Adipocyte (in vitro differentiated cells): ENCODE results near the gene SMTNL2.
A peak's percentile ranks its signal among the peaks of the same experiment; 100 is the strongest.

Experiments used
- DNase-seq: peaks from one replicate; pipeline ENCODE4 v3.0.0-alpha.2; 2015; ENCODE audit warnings: low read depth
- H3K27me3 ChIP-seq: replicated peaks from 2 replicates; pipeline ENCODE4 v1.7.0; 2013; ENCODE audit warnings: mild to moderate bottlenecking, low read length, moderate library complexity; ENCODE audit not compliant: control insufficient read depth, insufficient read depth
- H3K36me3 ChIP-seq: 2 replicates; pipeline ENCODE4 v1.7.0; 2013; ENCODE audit warnings: low read length, mild to moderate bottlenecking, moderate library complexity; ENCODE audit not compliant: control insufficient read depth, insufficient read depth, severe bottlenecking
- H3K4me1 ChIP-seq: 2 replicates; pipeline ENCODE4 v1.7.0; 2013; ENCODE audit warnings: mild to moderate bottlenecking, low read length, moderate library complexity; ENCODE audit not compliant: control insufficient read depth, insufficient read depth
- H3K4me3 ChIP-seq: 2 replicates; pipeline ENCODE4 v1.7.0; 2013; ENCODE audit warnings: mild to moderate bottlenecking, low read length, moderate library complexity
- H3K9ac ChIP-seq: 2 replicates; pipeline ENCODE4 v1.7.0; 2013; ENCODE audit warnings: mild to moderate bottlenecking, low read length, moderate library complexity
- H3K9me3 ChIP-seq: 2 replicates; pipeline ENCODE4 v1.7.0; 2013; ENCODE audit warnings: mild to moderate bottlenecking, low read length, moderate library complexity; ENCODE audit not compliant: control insufficient read depth

SMTNL2 gene

DNA sequence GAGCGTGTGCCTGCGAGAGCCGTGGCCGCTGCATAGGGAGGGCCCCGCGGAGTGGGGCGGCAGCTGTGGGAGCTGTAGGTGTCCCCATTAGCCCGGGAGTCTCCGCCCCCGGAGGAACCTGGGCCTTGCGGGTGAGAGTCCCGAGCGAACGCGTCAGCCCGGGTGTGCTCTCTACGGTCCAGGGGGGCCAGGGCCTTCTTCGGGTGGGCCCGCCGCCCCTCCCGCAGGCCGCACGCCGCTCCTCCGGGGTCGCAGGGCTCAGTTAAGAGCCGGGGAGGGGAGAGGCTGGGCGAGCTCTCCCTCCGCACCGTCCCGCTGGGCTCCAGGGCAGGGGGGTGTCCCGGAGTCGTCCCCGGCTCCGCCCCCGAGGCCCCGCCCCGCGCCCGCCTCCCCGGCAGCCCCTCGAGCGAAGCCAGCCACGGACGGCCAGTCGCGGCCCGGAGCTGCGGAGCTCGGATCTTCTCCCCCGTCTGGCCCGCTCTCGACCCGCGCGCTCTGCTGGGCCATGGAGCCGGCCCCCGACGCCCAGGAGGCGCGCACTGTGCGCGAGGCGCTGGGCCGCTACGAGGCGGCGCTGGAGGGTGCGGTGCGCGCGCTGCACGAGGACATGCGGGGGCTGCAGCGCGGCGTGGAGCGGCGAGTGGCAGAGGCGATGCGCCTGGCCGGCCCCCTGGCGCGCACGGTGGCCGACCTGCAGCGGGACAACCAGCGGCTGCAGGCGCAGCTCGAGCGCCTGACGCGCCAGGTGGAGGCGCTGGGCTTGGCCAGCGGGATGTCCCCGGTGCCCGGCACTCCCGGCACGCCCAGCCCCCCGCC is at the start of gene SMTNL2:
SMTNL2 (plus strand) TSS at position 429 of the 816 bp plus-strand sequence; CDS start at position 506, 77 bp downstream.
- peaks cover 52% of the 10 kb centered on the region for H3K27me3 ChIP-seq
- peak; percentile 29 for DNase-seq

DNA sequence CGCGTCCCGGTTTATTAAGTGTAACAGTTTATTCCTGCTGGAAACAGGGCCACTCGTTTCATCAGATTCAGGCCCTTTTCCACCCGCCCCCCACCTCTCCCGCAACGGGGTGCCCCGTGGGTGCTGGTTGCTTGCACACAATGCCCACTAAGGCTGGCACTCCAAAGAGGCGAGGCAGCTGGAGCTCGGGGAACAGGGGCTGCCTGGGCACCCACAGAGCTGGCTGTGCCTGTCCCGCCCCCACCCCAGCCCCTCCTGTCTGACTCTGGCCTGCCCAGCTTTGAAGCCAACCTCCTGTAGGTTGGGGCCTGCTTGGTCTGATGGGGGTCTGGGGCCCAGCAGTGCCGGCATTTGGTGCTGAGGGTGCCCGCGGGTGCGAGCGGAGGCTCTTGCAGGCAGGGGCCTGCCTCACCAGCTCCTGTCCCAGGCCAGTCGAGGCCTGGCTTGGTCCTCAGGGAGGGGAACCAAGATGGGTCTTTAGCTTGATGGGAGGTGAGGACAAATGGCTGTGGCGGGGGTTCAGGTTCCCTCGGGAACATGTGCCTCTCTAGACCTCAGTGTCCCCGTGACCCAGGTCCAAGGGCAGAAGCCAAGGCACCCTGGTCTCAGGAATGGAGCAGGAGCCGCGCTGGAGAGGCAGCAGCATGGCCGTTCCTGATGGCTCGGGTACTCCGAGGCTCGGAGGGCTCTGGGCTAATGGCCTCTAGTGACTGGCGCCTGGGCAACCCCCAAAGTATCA is 49.2 kb upstream of the SMTNL2 start:
- Histone ChIP-seq H3K36me3 (peaks cover 16% of the 10 kb centered on the region), H3K4me1 (peaks cover 20% of the 10 kb centered on the region), H3K27me3 (no peaks in the 10 kb centered on the region), H3K9me3 (no peaks in the 10 kb centered on the region), H3K4me3 (no peak overlapping the region), H3K9ac (no peak overlapping the region)
- DNase-seq = no peak

More for the DNA sequence above, at the start of gene SMTNL2:
- Histone ChIP-seq H3K9ac (no peak within 1 kb of the TSS), H3K36me3 (no peaks in the 10 kb centered on the region), H3K4me3 (no peak within 1 kb of the TSS), H3K4me1 (no peaks in the 10 kb centered on the region), H3K9me3 (no peaks in the 10 kb centered on the region)

DNA sequence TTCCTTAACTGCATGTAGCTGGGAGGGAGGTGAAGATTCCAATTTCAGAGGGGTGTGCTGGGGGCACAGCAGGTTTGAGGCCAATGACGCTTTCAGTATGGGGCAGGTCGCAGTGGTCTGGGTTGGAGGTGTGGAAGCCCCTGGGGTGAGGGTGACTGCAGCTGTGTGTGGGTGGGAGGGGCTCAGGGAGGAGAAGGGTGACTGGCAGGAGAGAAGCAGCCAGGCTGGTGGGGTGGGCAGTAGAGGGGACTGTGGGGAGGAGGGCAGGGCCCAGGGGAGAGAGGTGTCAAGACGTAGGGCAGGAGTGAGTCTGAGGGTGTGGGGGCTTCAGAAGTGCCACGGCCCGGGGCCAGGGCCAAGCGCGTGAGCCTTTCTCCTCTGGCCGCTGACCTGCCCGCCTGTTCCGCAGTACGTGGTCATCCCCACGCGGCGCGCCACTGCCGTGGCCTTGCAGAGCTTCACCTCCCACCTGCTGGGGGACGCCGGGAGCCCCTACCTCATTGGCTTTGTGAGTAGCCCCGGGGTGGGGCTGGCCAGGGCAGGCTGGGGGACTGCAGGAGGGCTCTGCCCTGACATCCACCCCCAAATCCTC is 48.6 kb upstream of the SMTNL2 start:
- Histone ChIP-seq H3K9ac (no peak overlapping the region), H3K27me3 (no peaks in the 10 kb centered on the region), H3K4me1 (peaks cover 20% of the 10 kb centered on the region), H3K9me3 (no peaks in the 10 kb centered on the region), H3K36me3 (peaks cover 22% of the 10 kb centered on the region), H3K4me3 (no peak overlapping the region)
- no peak for DNase-seq

DNA sequence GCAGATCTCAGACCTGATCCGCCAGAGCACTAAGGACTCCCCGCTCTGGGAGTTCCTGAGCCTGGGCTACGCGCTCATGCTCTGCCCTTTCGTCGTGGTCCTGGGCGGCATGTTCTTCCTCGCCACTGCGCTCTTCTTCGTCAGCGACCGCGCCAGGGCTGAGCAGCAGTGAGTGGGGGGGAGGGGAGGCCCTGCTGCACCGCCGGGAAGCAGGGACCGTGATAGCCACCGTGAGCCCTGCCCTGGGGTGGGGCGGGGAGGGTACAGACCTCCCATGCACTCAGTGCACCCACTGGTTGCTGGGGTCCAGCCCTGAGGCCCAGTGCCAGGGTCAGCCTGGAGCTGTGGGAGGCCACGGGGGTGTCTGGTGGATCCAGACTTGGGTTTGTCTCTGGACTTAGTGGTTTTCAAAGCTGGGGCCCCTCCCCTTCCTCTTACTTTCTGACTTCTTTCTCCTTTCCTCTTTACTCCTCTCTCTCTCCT is 48.0 kb upstream of the SMTNL2 start:
- peaks cover 26% of the 10 kb centered on the region for H3K36me3 ChIP-seq
- H3K4me3 ChIP-seq = no peak overlapping the region
- peak overlapping the region; percentile 34 for H3K9ac ChIP-seq
- H3K27me3 ChIP-seq = no peaks in the 10 kb centered on the region
- DNase-seq = no peak
- H3K4me1 ChIP-seq = peaks cover 20% of the 10 kb centered on the region
- no peaks in the 10 kb centered on the region for H3K9me3 ChIP-seq

DNA sequence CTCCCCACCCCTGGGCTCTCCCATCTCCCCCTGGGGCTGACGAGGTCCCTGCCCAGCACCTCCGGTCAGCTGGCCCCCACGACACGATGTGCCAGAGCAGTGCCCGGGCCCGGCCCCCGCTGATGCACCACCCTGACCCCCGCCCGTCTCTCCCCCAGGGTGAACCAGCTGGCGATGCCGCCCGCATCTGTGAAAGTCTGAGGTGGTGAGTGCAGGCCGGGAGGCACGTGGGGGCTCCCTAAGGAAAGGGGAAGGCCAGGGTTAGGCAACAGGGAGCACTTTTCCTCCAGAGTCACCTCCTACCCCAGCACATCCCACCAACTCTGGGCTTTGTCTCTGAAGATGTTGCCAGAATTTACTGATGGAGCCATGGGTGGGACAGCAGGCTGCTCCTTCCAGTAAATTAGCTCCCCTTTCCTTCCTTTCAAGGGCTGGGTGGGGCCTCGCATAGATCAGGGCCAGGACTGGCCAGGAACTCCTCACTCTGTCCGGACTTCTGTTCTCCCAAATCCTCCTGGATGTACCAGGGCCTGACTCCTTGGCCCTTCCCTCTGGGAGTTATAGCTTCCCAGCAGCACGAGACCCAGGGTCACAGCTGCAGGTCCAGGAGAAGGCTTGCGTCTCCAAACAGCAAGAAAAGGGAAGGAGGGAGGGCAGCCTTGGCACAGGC is 47.5 kb upstream of the SMTNL2 start:
- H3K9ac ChIP-seq = peak overlapping the region; percentile 55
- H3K4me1 ChIP-seq = peaks cover 20% of the 10 kb centered on the region
- H3K36me3 ChIP-seq = peaks cover 32% of the 10 kb centered on the region
- no peak for DNase-seq
- no peak overlapping the region for H3K4me3 ChIP-seq
- no peaks in the 10 kb centered on the region for H3K9me3 ChIP-seq
- no peaks in the 10 kb centered on the region for H3K27me3 ChIP-seq

DNA sequence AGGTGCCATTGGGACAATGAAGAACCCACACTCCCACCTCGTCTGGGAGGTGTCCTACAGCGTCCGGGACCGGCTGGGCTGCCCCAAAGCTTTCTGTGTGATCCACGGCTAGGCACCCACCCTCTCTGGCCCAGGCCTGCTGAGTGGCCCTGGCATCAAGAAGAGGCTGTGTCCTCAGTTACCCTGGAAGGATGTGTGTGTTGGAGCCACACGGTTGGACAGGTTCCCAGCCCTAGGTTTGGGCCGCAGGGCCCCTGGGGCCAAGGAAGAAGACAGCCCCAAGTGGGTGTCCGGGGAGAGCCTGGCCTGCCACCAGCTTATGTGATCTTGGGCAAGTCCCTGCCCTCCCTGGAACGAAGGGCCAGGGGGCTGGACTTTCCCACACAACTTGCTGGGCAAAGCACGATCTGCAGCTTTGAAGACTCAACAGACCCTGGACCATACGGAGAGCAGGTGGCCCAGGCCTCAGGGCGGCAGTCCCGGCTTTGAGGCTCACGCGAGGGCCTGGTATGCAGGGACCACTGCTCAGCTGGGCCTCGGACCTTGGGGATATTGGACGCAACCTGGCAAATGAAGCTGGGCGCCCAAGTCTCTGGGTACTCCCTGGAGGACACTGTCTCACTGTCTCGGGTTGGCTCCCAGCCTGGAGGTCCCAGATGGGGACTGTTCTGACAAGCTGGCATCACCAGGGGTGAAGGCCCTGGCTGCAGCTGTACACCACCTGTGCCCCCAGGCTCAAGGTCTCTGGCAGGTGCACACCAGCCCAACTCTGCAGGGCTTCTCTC is 46.7 kb upstream of the SMTNL2 start:
- Histone ChIP-seq H3K27me3 (no peaks in the 10 kb centered on the region), H3K36me3 (peaks cover 40% of the 10 kb centered on the region), H3K9ac (peak overlapping the region; percentile 55), H3K4me3 (no peak overlapping the region), H3K4me1 (peaks cover 20% of the 10 kb centered on the region), H3K9me3 (no peaks in the 10 kb centered on the region)
- DNase-seq = no peak

DNA sequence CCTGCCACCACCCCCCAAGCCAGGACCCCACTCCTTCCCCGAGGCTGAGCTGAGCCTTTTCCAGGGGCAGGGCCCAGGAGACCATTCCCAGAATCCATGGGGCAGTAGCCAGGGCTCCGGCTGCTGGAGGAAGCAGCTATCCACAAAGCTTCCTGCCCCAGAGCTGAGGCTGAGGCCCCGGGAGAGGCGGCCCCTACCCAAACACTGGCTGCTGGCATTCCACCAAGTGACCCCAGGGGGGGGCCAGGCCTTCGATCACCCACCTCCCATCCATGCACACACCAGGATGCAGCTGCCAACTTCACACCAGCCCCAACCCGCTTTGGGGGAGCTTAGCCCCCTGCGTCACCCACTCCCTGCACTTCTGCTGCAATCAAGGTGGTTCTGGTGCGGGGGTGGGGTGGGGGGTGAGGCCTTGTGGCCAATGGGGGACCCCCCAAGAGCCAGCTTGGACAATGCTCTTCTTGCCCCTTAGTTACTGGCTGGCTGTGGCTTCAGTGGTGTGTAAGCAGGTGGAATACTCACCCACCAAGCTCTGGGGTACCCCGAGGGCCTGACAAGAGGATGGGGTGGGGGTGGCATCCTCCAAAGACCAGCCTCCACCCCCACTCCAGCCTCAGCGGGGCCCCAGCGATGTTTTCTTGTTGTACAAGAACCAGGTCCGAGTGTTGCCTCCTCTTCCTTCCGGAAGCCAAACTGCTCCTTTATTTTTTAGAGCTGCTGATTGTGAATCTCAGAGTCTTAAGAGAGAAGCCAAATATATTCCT is 45.9 kb upstream of the SMTNL2 start:
- Histone ChIP-seq H3K27me3 (no peaks in the 10 kb centered on the region), H3K9me3 (no peaks in the 10 kb centered on the region), H3K4me1 (peaks cover 20% of the 10 kb centered on the region), H3K36me3 (peaks cover 48% of the 10 kb centered on the region), H3K9ac (no peak overlapping the region), H3K4me3 (no peak overlapping the region)
- no peak for DNase-seq

DNA sequence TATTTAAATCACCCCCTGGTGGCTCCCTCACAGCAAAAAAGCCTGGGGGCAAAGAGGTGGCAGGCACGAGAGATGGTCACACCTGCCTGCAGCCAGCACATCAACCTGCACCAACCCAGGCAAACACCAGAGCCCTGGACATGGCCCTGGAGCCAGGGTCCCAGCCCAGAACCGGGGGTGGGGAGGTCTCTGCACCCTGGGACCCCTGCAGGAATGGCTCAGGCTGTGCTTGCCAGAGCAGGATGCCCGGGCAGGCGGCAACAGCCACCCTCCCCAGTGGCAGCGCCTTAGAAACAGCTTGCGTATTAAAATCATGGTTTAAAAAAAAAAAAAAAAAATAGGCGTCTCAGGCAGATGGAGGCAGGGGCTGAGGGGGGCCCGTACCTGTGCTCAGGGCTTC is 45.3 kb upstream of the SMTNL2 start:
- Histone ChIP-seq H3K9me3 (no peaks in the 10 kb centered on the region), H3K4me3 (no peak overlapping the region), H3K9ac (no peak overlapping the region), H3K27me3 (no peaks in the 10 kb centered on the region), H3K36me3 (peaks cover 54% of the 10 kb centered on the region), H3K4me1 (peaks cover 20% of the 10 kb centered on the region)
- DNase-seq = no peak

DNA sequence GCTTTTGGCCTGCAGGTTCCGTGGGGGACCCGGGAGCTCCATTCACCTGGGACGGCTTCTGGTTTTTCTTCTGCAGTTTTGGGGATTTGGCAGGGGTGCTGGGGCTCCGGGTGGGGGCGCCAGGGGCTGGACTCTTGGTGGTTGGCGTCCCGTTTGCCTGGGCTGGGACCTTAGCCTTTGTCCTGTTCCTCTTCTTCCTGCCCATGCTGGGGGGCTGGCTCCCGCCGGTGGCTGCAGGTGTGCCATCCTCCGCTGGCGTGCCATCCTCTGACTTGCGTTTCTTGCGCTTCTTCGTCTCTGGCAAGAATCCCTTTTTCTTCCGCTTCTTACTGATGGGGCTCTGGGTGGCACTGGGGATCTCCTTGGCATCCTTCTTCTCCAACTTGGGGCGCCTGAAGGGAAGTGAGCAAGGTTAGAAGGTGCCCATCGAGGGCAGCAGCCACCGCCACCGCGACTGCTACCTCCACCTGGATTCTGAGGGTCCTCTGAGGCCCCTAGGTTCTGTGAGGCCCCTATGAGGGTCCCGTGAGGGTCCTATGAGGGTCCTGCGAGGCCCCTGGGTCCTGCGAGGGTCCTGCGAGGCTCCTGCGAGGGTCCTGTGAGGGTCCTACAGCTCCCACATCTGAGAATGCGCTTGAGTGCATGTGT is 44.6 kb upstream of the SMTNL2 start:
- DNase-seq = no peak
- Histone ChIP-seq H3K4me3 (no peak overlapping the region), H3K36me3 (peaks cover 57% of the 10 kb centered on the region), H3K4me1 (peaks cover 20% of the 10 kb centered on the region), H3K27me3 (no peaks in the 10 kb centered on the region), H3K9me3 (no peaks in the 10 kb centered on the region), H3K9ac (no peak overlapping the region)
